H9 (cell line): ENCODE measurements around the gene LDLRAP1. TPM values are rescaled to one million over a fixed set of nuclear protein-coding genes. Genes with fewer than 3 reads are reported as not detected.

Source experiments
- DNase-seq: peaks from one replicate; pipeline ENCODE4 v3.0.0-alpha.2; 2017
- H2AFZ ChIP-seq: one replicate; pipeline ENCODE4 v1.6.1; 2013; ENCODE audit warnings: mild to moderate bottlenecking, low read length, control low read depth, moderate library complexity
- H2AK5ac ChIP-seq: 2 replicates; pipeline ENCODE4 v1.6.1; 2013; ENCODE audit warnings: low read length, control low read depth, mixed read lengths; ENCODE audit not compliant: insufficient read length
- H2BK120ac ChIP-seq: one replicate; pipeline ENCODE4 v1.6.1; 2013; ENCODE audit warnings: low read depth, mild to moderate bottlenecking, low read length, control low read depth, inconsistent platforms; ENCODE audit not compliant: poor library complexity, severe bottlenecking
- H2BK12ac ChIP-seq: 2 replicates; pipeline ENCODE4 v1.6.1; 2013; ENCODE audit warnings: low read length, control low read depth, mixed read lengths, low read depth; ENCODE audit not compliant: insufficient read length
- H2BK15ac ChIP-seq: 2 replicates; pipeline ENCODE4 v1.6.1; 2013; ENCODE audit warnings: low read depth, low read length, control low read depth
- H2BK20ac ChIP-seq: one replicate; pipeline ENCODE4 v1.6.1; 2013; ENCODE audit warnings: low read depth, mild to moderate bottlenecking, low read length, control low read depth, inconsistent platforms; ENCODE audit not compliant: poor library complexity, severe bottlenecking
- H2BK5ac ChIP-seq: 2 replicates; pipeline ENCODE4 v1.6.1; 2013; ENCODE audit warnings: low read length, control low read depth, mixed read lengths; ENCODE audit not compliant: insufficient read length
- H3K14ac ChIP-seq: 2 replicates; pipeline ENCODE4 v1.6.1; 2013; ENCODE audit warnings: low read length, control low read depth; ENCODE audit not compliant: insufficient read depth
- H3K18ac ChIP-seq: 2 replicates; pipeline ENCODE4 v1.6.1; 2013; ENCODE audit warnings: low read depth, mild to moderate bottlenecking, mixed read lengths, low read length, control low read depth; ENCODE audit not compliant: insufficient read length
- H3K23ac ChIP-seq: 2 replicates; pipeline ENCODE4 v1.6.1; 2013; ENCODE audit warnings: low read length, control low read depth, mixed read lengths, low read depth; ENCODE audit not compliant: insufficient read length
- H3K23me2 ChIP-seq: 2 replicates; pipeline ENCODE4 v1.6.1; 2013; ENCODE audit warnings: low read depth, mild to moderate bottlenecking, mixed read lengths, low read length, control low read depth; ENCODE audit not compliant: insufficient read length, poor library complexity, severe bottlenecking
- H3K27ac ChIP-seq: 2 replicates; pipeline ENCODE4 v1.5.1; 2013; ENCODE audit warnings: low read length, control low read depth, mixed read lengths, low read depth; ENCODE audit not compliant: insufficient read length
- H3K27me3 ChIP-seq: 2 replicates; pipeline ENCODE4 v1.6.1; 2013; ENCODE audit warnings: low read length, control low read depth, inconsistent platforms; ENCODE audit not compliant: insufficient read depth
- H3K4ac ChIP-seq: 2 replicates; pipeline ENCODE4 v1.6.1; 2013; ENCODE audit warnings: low read depth, mild to moderate bottlenecking, control low read depth, inconsistent platforms, low read length, moderate library complexity
- H3K4me1 ChIP-seq: 2 replicates; pipeline ENCODE4 v1.6.1; 2013; ENCODE audit warnings: low read length, control low read depth, inconsistent platforms; ENCODE audit not compliant: insufficient read depth
- H3K4me2 ChIP-seq: 2 replicates; pipeline ENCODE4 v1.6.1; 2013; ENCODE audit warnings: low read length, control low read depth, mixed read lengths; ENCODE audit not compliant: insufficient read length, insufficient read depth
- H3K56ac ChIP-seq: 2 replicates; pipeline ENCODE4 v1.6.1; 2013; ENCODE audit warnings: low read depth, mild to moderate bottlenecking, mixed read lengths, low read length, control low read depth; ENCODE audit not compliant: insufficient read length
- H3K79me1 ChIP-seq: 2 replicates; pipeline ENCODE4 v1.6.1; 2013; ENCODE audit warnings: low read depth, mild to moderate bottlenecking, moderate library complexity, low read length, control low read depth, inconsistent platforms; ENCODE audit not compliant: insufficient read depth, poor library complexity, severe bottlenecking
- H3K79me2 ChIP-seq: 2 replicates; pipeline ENCODE4 v1.6.1; 2013; ENCODE audit warnings: low read length, control low read depth, inconsistent platforms; ENCODE audit not compliant: insufficient read depth
- H3K9ac ChIP-seq: 2 replicates; pipeline ENCODE4 v1.6.1; 2013; ENCODE audit warnings: low read length, control low read depth, mixed read lengths; ENCODE audit not compliant: insufficient read length; ENCODE audit errors: extremely low read depth
- H3K9me3 ChIP-seq: one replicate; pipeline ENCODE4 v1.6.1; 2013; ENCODE audit warnings: low read depth, low read length, inconsistent platforms; ENCODE audit not compliant: control insufficient read depth
- H3T11ph ChIP-seq: one replicate; pipeline ENCODE4 v1.6.1; 2013; ENCODE audit warnings: mild to moderate bottlenecking, low read length, control low read depth, inconsistent platforms
- H4K20me1 ChIP-seq: one replicate; pipeline ENCODE4 v1.6.1; 2013; ENCODE audit not compliant: control insufficient read depth, insufficient read length, insufficient read depth
- H4K5ac ChIP-seq: 2 replicates; pipeline ENCODE4 v1.6.1; 2013; ENCODE audit warnings: low read depth, mild to moderate bottlenecking, mixed read lengths, low read length, control low read depth; ENCODE audit not compliant: insufficient read length
- H4K8ac ChIP-seq: replicated peaks from 2 replicates; pipeline ENCODE4 v1.6.1; 2013; ENCODE audit warnings: low read length, control low read depth, mixed read lengths, low read depth; ENCODE audit not compliant: insufficient read length
- H4K91ac ChIP-seq: 2 replicates; pipeline ENCODE4 v1.6.1; 2013; ENCODE audit warnings: low read depth, mild to moderate bottlenecking, moderate library complexity, mixed read lengths, low read length, control low read depth; ENCODE audit not compliant: insufficient read length
- H3K27ac Mint-ChIP-seq, 3 experiments: 2 replicates in 2 of 3; 3 replicates in 1 of 3; pipeline ENCODE4 v1.8.0; 2020 to 2021; ENCODE audit warnings: mixed read lengths in 3 of 3, mild to moderate bottlenecking in 1 of 3, moderate library complexity in 1 of 3
- H3K27me3 Mint-ChIP-seq: 2 replicates; pipeline ENCODE4 v1.8.0; 2021; ENCODE audit warnings: low read depth, mild to moderate bottlenecking, moderate library complexity, mixed read lengths
- H3K36me3 Mint-ChIP-seq, 3 experiments: 2 replicates in 2 of 3; 3 replicates in 1 of 3; pipeline ENCODE4 v1.8.0; 2020 to 2021; ENCODE audit warnings: low read depth in 3 of 3, mixed read lengths in 3 of 3; ENCODE audit not compliant: insufficient read depth in 1 of 3
- H3K4me1 Mint-ChIP-seq, 2 experiments: 2 replicates each; pipeline ENCODE4 v1.8.0; 2020; ENCODE audit warnings: mixed read lengths in 2 of 2
- H3K4me3 Mint-ChIP-seq, 2 experiments: 2 replicates in 1 of 2; 3 replicates in 1 of 2; pipeline ENCODE4 v1.8.0; 2020 to 2021; ENCODE audit warnings: mild to moderate bottlenecking in 2 of 2, mixed read lengths in 2 of 2, moderate library complexity in 1 of 2
- H3K9me3 Mint-ChIP-seq, 2 experiments: 2 replicates in 1 of 2; 3 replicates in 1 of 2; pipeline ENCODE4 v1.8.0; 2020; ENCODE audit warnings: mild to moderate bottlenecking in 2 of 2, mixed read lengths in 2 of 2, moderate library complexity in 1 of 2
- WGBS: extraction: QIAGEN DNeasy Blood & Tissue Kit; methylation state at CpG from one replicate; pipeline ENCODE4 v1.1.7; 2013; ENCODE audit warnings: missing lambda C conversion rate, low lambda C conversion rate, mixed read lengths; ENCODE audit not compliant: insufficient read length; ENCODE audit errors: extremely low coverage; 5-methylcytosine and 5-hydroxymethylcytosine counted together
- total RNA-seq: library from RNA; stranded (reverse); gene quantifications from 2 replicates; pipeline ENCODE4 v1.2.1, GENCODE V29; 2021
- TF ChIP-seq, protein P1 (sequence below): fragments of 200-600 bp; sonication (generic); conservative IDR thresholded peaks from 3 replicates; pipeline ENCODE4 v1.8.0; 2021; ENCODE audit warnings: antibody characterized with exemption, mild to moderate bottlenecking

The LDLRAP1 gene
- total RNA-seq, 1 experiment from 2014 or later = 15.7 TPM

DNA sequence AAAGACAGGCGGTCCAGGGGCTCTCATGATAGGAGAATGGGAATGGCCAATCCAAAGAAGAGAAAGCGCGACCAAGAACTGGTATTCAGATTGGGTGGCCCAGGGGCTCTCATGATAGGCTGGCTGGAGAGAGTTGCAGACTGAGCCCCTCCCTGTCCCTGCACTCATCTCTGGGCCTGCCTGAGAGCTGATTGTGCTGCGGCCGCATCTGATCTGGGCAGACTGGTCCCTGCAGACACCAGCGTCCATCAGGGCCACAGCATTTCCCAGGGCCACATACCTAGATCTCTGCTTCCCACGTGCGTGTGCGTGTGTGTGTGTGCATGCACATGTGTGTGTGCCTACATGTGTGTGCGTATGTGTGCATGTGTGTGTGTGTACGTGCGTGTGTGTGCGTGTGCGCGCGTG is 42.8 kb downstream of the LDLRAP1 start:
- Histone ChIP-seq H4K5ac (no peak overlapping the region), H3K23ac (no peak overlapping the region), H3K4ac (no peak overlapping the region), H3K4me1 (peaks cover 12% of the 10 kb centered on the region; the same call in 1 of the 2 replicates), H3K18ac (peak overlapping the region; percentile 6), H4K20me1 (no peaks in the 10 kb centered on the region), H2AFZ (no peak overlapping the region), H3K27ac (no peak overlapping the region), H3K9ac (no peak overlapping the region), H2BK12ac (no peak overlapping the region), H3K14ac (no peak overlapping the region), H3K9me3 (no peaks in the 10 kb centered on the region), H2BK20ac (no peak overlapping the region), H4K91ac (no peak overlapping the region), H3T11ph (no peak overlapping the region), H3K56ac (no peak overlapping the region), H4K8ac (no peak overlapping the region), H2BK5ac (no peak overlapping the region), H3K79me2 (no peaks in the 10 kb centered on the region), H2BK120ac (no peak overlapping the region), H2BK15ac (no peak overlapping the region), H3K27me3 (no peaks in the 10 kb centered on the region), H3K79me1 (no peaks in the 10 kb centered on the region), H2AK5ac (no peak overlapping the region), H3K4me2 (no peak overlapping the region), H3K23me2 (no peaks in the 10 kb centered on the region)
- DNase-seq = peak; percentile 91
- TF ChIP-seq, protein P1, sequence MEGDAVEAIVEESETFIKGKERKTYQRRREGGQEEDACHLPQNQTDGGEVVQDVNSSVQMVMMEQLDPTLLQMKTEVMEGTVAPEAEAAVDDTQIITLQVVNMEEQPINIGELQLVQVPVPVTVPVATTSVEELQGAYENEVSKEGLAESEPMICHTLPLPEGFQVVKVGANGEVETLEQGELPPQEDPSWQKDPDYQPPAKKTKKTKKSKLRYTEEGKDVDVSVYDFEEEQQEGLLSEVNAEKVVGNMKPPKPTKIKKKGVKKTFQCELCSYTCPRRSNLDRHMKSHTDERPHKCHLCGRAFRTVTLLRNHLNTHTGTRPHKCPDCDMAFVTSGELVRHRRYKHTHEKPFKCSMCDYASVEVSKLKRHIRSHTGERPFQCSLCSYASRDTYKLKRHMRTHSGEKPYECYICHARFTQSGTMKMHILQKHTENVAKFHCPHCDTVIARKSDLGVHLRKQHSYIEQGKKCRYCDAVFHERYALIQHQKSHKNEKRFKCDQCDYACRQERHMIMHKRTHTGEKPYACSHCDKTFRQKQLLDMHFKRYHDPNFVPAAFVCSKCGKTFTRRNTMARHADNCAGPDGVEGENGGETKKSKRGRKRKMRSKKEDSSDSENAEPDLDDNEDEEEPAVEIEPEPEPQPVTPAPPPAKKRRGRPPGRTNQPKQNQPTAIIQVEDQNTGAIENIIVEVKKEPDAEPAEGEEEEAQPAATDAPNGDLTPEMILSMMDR = no peak
- Mint-ChIP-seq H3K4me1 (peaks cover 47 to 51% of the 10 kb centered on the region in 2 experiments), H3K36me3 (no peaks in the 10 kb centered on the region; a peak in 2 of 7 replicates), H3K4me3 (no peak overlapping the region; a peak in 1 of 5 replicates), H3K27ac (peak overlapping the region; percentile 40 to 82 (median 64); a peak in 3 of 7 replicates), H3K27me3 (0 out of 2 replicates have a peak, but pooled peaks cover 1% of the 10 kb centered on the region), H3K9me3 (peaks cover 3% of the 10 kb centered on the region in 2 experiments; a peak in 3 of 5 replicates)
- WGBS = no CpG with 5 or more reads among the region's 16 CpGs
